CD14-positive monocyte (primary cell): ENCODE measurements around the gene CCDC69. TPM values are rescaled to one million over a fixed set of nuclear protein-coding genes. Genes with fewer than 3 reads are reported as not detected.
A peak's percentile ranks its signal among the peaks of the same experiment; 100 is the strongest.

Experiments used
- DNase-seq, 3 donors: peaks; one replicate each; pipeline ENCODE4 v3.0.0-alpha.2; 2011 to 2022
- H2AFZ ChIP-seq: 2 replicates; pipeline ENCODE4 v1.6.0; 2012; ENCODE audit warnings: mild to moderate bottlenecking, low read depth, low read length, inconsistent platforms; ENCODE audit not compliant: insufficient read depth, poor library complexity, severe bottlenecking
- H3K27ac ChIP-seq, 2 donors: 1 replicate in 1 of 2; 2 replicates in 1 of 2; pipeline ENCODE4 v1.5.1; 2012 to 2013; ENCODE audit warnings: low read length in 2 of 2, control low read depth in 1 of 2, inconsistent platforms in 1 of 2, low read depth in 1 of 2, mild to moderate bottlenecking in 1 of 2
- H3K27me3 ChIP-seq, 2 donors: one replicate each; pipeline versions ENCODE4 v1.6.0 to v1.6.1; 2011 to 2013; ENCODE audit warnings: low read length in 2 of 2; ENCODE audit not compliant: control insufficient read depth in 2 of 2, insufficient read depth in 2 of 2
- H3K36me3 ChIP-seq, 2 donors: replicated peaks in 1 of 2; 1 replicate in 1 of 2; 2 replicates in 1 of 2; pipeline versions ENCODE4 v1.5.1 to v1.6.1; 2012 to 2013; ENCODE audit warnings: low read length in 2 of 2, control low read depth in 1 of 2, inconsistent platforms in 1 of 2, mild to moderate bottlenecking in 1 of 2; ENCODE audit not compliant: insufficient read depth in 2 of 2, control insufficient read depth in 1 of 2
- H3K4me1 ChIP-seq, 2 donors: 1 replicate in 1 of 2; 2 replicates in 1 of 2; pipeline versions ENCODE4 v1.5.1 to v1.6.1; 2012 to 2013; ENCODE audit warnings: low read length in 2 of 2, control low read depth in 1 of 2, inconsistent platforms in 1 of 2, mild to moderate bottlenecking in 1 of 2, moderate library complexity in 1 of 2; ENCODE audit not compliant: insufficient read depth in 2 of 2, control insufficient read depth in 1 of 2
- H3K4me2 ChIP-seq: replicated peaks from 2 replicates; pipeline ENCODE3; 2012; ENCODE audit warnings: low read length, moderate library complexity, mild to moderate bottlenecking; ENCODE audit not compliant: poor library complexity, severe bottlenecking; ENCODE audit errors: extremely low read depth
- H3K4me3 ChIP-seq, 3 experiments: fragments of 200-600 bp in 1 of 3; sonication (generic) in 1 of 3; replicated peaks in 1 of 3; 1 replicate in 2 of 3; 2 replicates in 1 of 3; pipeline ENCODE4 v1.5.1; 2011 to 2013; ENCODE audit warnings: low read length in 3 of 3, mild to moderate bottlenecking in 3 of 3, control low read depth in 2 of 3, low read depth in 2 of 3, inconsistent platforms in 1 of 3, moderate library complexity in 1 of 3
- H3K79me2 ChIP-seq: 2 replicates; pipeline ENCODE4 v1.6.0; 2012; ENCODE audit warnings: mild to moderate bottlenecking, control low read depth, inconsistent platforms, low read length, moderate library complexity; ENCODE audit not compliant: insufficient read depth
- H3K9ac ChIP-seq: 2 replicates; pipeline ENCODE4 v1.6.0; 2017; ENCODE audit warnings: low read length, mild to moderate bottlenecking; ENCODE audit not compliant: insufficient read depth, poor library complexity, severe bottlenecking
- H3K9me3 ChIP-seq, 2 donors: replicated peaks in 1 of 2; 1 replicate in 1 of 2; 2 replicates in 1 of 2; pipeline versions ENCODE4 v1.5.1 to v1.6.1; 2012 to 2013; ENCODE audit warnings: low read length in 2 of 2, control low read depth in 1 of 2; ENCODE audit not compliant: control insufficient read depth in 1 of 2, insufficient read depth in 1 of 2
- H4K20me1 ChIP-seq: 2 replicates; pipeline ENCODE4 v1.6.0; 2012; ENCODE audit warnings: mild to moderate bottlenecking, low read length, control low read depth, moderate library complexity; ENCODE audit not compliant: insufficient read depth
- H3K27ac Mint-ChIP-seq, 7 donors: one replicate each; pipeline ENCODE4 v1.8.0; 2020; ENCODE audit warnings: mild to moderate bottlenecking in 7 of 7, mixed read lengths in 7 of 7, moderate library complexity in 6 of 7, inconsistent platforms in 2 of 7
- H3K27me3 Mint-ChIP-seq, 3 donors: one replicate each; pipeline ENCODE4 v1.8.0; 2021 to 2022; ENCODE audit warnings: low read depth in 3 of 3, mild to moderate bottlenecking in 3 of 3, mixed read lengths in 3 of 3, moderate library complexity in 3 of 3, inconsistent platforms in 1 of 3
- H3K36me3 Mint-ChIP-seq, 2 donors: one replicate each; pipeline ENCODE4 v1.8.0; 2020; ENCODE audit warnings: mixed read lengths in 2 of 2, inconsistent platforms in 1 of 2, mild to moderate bottlenecking in 1 of 2
- H3K4me1 Mint-ChIP-seq: one replicate; pipeline ENCODE4 v1.8.0; 2020; ENCODE audit warnings: mild to moderate bottlenecking, mixed read lengths
- H3K4me3 Mint-ChIP-seq, 2 donors: one replicate each; pipeline ENCODE4 v1.8.0; 2020; ENCODE audit warnings: mild to moderate bottlenecking in 2 of 2, mixed read lengths in 2 of 2, moderate library complexity in 1 of 2
- H3K9me3 Mint-ChIP-seq, 7 donors: one replicate each; pipeline ENCODE4 v1.8.0; 2020 to 2022; ENCODE audit warnings: mixed read lengths in 7 of 7, mild to moderate bottlenecking in 6 of 7, moderate library complexity in 6 of 7, inconsistent platforms in 2 of 7
- WGBS: methylation state at CpG from one replicate; pipeline ENCODE4 v1.1.5; 2013; ENCODE audit warnings: missing lambda C conversion rate; ENCODE audit not compliant: insufficient coverage; 5-methylcytosine and 5-hydroxymethylcytosine counted together
- intact Hi-C, 2 donors: fragments of 100-400 bp; cut with micrococcal nuclease; formaldehyde crosslinking; loops; one replicate each; pipeline versions ENCODE4 v1.15.0 to v1.15.1; 2023
- polyA plus RNA-seq, 3 donors: library from polyadenylated mRNA; depleted of rRNA in 1 of 3; unstranded in 2 of 3; stranded (reverse) in 1 of 3; fragments of 300-500 nt in 2 of 3; fragments of >200 nt in 1 of 3; fragmentation: Illumina TruSeq in 2 of 3; gene quantifications; 1 replicate in 2 of 3; 2 replicates in 1 of 3; pipeline ENCODE4 v1.2.3, GENCODE V29; 2012 to 2021
- TF ChIP-seq, protein P1 (sequence below): fragments of 200-600 bp; IDR thresholded peaks from one replicate; pipeline ENCODE4 v1.8.0; 2022; ENCODE audit warnings: antibody characterized with exemption, mild to moderate bottlenecking

The CCDC69 gene
- polyA plus RNA-seq, 3 donors = 68.4 to 176 (median 84.1) TPM

DNA sequence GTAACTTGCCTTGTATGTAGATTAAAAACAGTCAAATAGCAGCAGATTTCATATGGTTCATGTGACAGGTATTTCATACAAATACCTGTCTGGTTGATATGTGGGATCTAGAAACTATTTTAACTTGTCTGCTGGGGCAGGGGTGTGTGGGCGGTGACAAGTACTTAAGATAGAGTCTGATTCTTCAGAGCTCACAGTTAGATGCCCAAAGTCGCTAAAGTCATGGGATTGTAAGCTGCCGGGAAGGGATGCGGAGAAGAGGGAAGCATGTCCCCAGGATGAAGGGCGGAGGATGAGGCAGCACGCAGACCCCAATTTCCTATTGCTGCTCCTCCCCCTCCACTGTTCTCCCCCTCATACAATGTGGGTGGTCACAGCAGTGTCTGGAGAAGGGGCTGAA lies 79.6 kb downstream of the CCDC69 start:
- intact Hi-C loops = no loop called here
- Mint-ChIP-seq H3K4me1 (peaks cover 76% of the 10 kb centered on the region), H3K4me3 (no peak overlapping the region), H3K9me3 (no peaks in the 10 kb centered on the region), H3K36me3 (peaks cover 65 to 84% of the 10 kb centered on the region in 2 donors), H3K27ac (peak overlapping the region in 1 of 7 donors; percentile 52), H3K27me3 (no peaks in the 10 kb centered on the region)
- TF ChIP-seq, protein P1, sequence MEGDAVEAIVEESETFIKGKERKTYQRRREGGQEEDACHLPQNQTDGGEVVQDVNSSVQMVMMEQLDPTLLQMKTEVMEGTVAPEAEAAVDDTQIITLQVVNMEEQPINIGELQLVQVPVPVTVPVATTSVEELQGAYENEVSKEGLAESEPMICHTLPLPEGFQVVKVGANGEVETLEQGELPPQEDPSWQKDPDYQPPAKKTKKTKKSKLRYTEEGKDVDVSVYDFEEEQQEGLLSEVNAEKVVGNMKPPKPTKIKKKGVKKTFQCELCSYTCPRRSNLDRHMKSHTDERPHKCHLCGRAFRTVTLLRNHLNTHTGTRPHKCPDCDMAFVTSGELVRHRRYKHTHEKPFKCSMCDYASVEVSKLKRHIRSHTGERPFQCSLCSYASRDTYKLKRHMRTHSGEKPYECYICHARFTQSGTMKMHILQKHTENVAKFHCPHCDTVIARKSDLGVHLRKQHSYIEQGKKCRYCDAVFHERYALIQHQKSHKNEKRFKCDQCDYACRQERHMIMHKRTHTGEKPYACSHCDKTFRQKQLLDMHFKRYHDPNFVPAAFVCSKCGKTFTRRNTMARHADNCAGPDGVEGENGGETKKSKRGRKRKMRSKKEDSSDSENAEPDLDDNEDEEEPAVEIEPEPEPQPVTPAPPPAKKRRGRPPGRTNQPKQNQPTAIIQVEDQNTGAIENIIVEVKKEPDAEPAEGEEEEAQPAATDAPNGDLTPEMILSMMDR = no peak
- H3K9me3 ChIP-seq = no peaks in the 10 kb centered on the region
- H3K27me3 ChIP-seq = no peaks in the 10 kb centered on the region
- H3K4me2 ChIP-seq = no peak overlapping the region
- peaks cover 96% of the 10 kb centered on the region for H3K79me2 ChIP-seq
- no peak for DNase-seq
- peaks cover 64 to 83% of the 10 kb centered on the region in 2 donors for H3K36me3 ChIP-seq
- WGBS = 86% methylated on average over 1 of the region's 6 CpGs
- H3K27ac ChIP-seq = peak overlapping the region in 1 of 2 donors; percentile 24
- H3K9ac ChIP-seq = no peak overlapping the region
- no peak overlapping the region for H2AFZ ChIP-seq
- H3K4me1 ChIP-seq = peaks cover 26 to 29% of the 10 kb centered on the region in 2 donors
- H4K20me1 ChIP-seq = peaks cover 78% of the 10 kb centered on the region
- no peak overlapping the region for H3K4me3 ChIP-seq

DNA sequence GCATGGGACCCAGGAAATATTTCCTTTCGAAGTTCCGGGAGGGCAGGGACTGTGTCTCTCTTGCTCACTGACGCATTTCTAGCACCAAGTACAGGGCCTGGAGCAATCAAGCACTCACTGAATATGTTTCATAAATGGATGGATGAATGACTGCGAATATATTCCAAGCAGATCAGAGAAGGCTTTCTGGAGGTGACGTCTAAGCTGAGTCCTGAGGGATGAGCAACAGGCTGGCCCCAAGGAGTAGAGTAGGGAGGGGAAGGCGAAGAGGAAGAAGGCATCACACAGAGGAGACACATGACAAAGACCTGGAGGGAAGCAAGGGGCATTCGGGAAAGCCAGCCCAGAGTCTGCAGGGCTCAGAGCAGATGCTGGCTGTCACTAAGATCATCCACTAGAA lies 80.2 kb downstream of the CCDC69 start:
- H3K9me3 ChIP-seq = no peaks in the 10 kb centered on the region
- DNase-seq = no peak
- intact Hi-C loops = no loop called here
- peaks cover 96% of the 10 kb centered on the region for H3K79me2 ChIP-seq
- H3K36me3 ChIP-seq = peaks cover 70 to 90% of the 10 kb centered on the region in 2 donors
- H3K27ac ChIP-seq = peak overlapping the region in 1 of 2 donors; percentile 24
- H4K20me1 ChIP-seq = peaks cover 82% of the 10 kb centered on the region
- no peak overlapping the region for H2AFZ ChIP-seq
- H3K9me3 Mint-ChIP-seq = no peaks in the 10 kb centered on the region
- no peak overlapping the region for H3K9ac ChIP-seq
- H3K4me3 Mint-ChIP-seq = no peak overlapping the region
- no peaks in the 10 kb centered on the region for H3K27me3 Mint-ChIP-seq
- WGBS = 87% methylated on average over 6 of the region's 7 CpGs
- no peak overlapping the region for H3K4me2 ChIP-seq
- H3K4me1 ChIP-seq = peaks cover 20 to 23% of the 10 kb centered on the region in 2 donors
- peaks cover 70 to 90% of the 10 kb centered on the region in 2 donors for H3K36me3 Mint-ChIP-seq
- no peak overlapping the region for H3K4me3 ChIP-seq
- TF ChIP-seq, protein P1 = no peak
- H3K27me3 ChIP-seq = no peaks in the 10 kb centered on the region
- H3K27ac Mint-ChIP-seq = peak overlapping the region in 3 of 7 donors; percentile 9 to 74 (median 29)
- H3K4me1 Mint-ChIP-seq = peaks cover 75% of the 10 kb centered on the region
